Sigmoid colon (tissue), 7 donors: ENCODE results near the gene JOSD2. TPM values are rescaled to one million over a fixed set of nuclear protein-coding genes. Genes with fewer than 3 reads are reported as not detected.

ENCODE experiments used
- DNase-seq: peaks from one replicate; pipeline ENCODE4 v3.0.0-alpha.2; 2019
- H3K27ac ChIP-seq, 4 donors: fragments of 200-600 bp; sonication (generic); one replicate each; pipeline ENCODE4 v1.5.1; 2016 to 2019; ENCODE audit warnings: mild to moderate bottlenecking in 1 of 4
- H3K27me3 ChIP-seq, 3 donors: fragments of 200-600 bp; sonication (generic); one replicate each; pipeline ENCODE4 v1.5.1; 2019; ENCODE audit warnings: mild to moderate bottlenecking in 1 of 3
- H3K36me3 ChIP-seq, 4 donors: fragments of 200-600 bp; sonication (generic); one replicate each; pipeline ENCODE4 v1.5.1; 2016 to 2019
- H3K4me1 ChIP-seq, 4 donors: fragments of 200-600 bp; sonication (generic); one replicate each; pipeline ENCODE4 v1.5.1; 2017 to 2019
- H3K4me3 ChIP-seq, 4 donors: fragments of 200-600 bp; sonication (generic); one replicate each; pipeline ENCODE4 v1.5.1; 2017 to 2019; ENCODE audit warnings: mild to moderate bottlenecking in 2 of 4, moderate library complexity in 1 of 4
- H3K9me3 ChIP-seq, 4 donors: fragments of 200-600 bp in 3 of 4; sonication (generic) in 3 of 4; one replicate each; pipeline versions ENCODE4 v1.5.1 to v1.6.1; 2013 to 2019
- EP300 ChIP-seq, 4 donors: sonication (generic); formaldehyde crosslinking; IDR thresholded peaks; one replicate each; pipeline ENCODE4 v1.6.1; 2017; ENCODE audit warnings: antibody characterized with exemption in 4 of 4
- POLR2A ChIP-seq, 2 donors: fragments of 450-650 bp; IDR thresholded peaks; one replicate each; pipeline ENCODE4 v1.6.1; 2016; ENCODE audit warnings: antibody characterized with exemption in 2 of 2, mild to moderate bottlenecking in 2 of 2, moderate library complexity in 2 of 2
- POLR2AphosphoS5 ChIP-seq, 4 donors: sonication (generic); formaldehyde crosslinking; IDR thresholded peaks; one replicate each; pipeline ENCODE4 v1.6.1; 2017; ENCODE audit warnings: antibody characterized with exemption in 4 of 4
- WGBS, 2 donors: extraction: QIAGEN DNeasy Blood & Tissue Kit; methylation state at CpG; one replicate each; pipeline ENCODE4 v1.1.7; 2013; 5-methylcytosine and 5-hydroxymethylcytosine counted together
- intact Hi-C: fragments of 100-400 bp; cut with DNase I; formaldehyde crosslinking; loops from one replicate; pipeline ENCODE4 v1.15.1; 2023
- polyA plus RNA-seq, 3 donors: library from polyadenylated mRNA; stranded (reverse); fragments of 200-250 nt; gene quantifications; one replicate each; pipeline ENCODE4 v1.2.3, GENCODE V29; 2013
- total RNA-seq, 4 donors: library from RNA; depleted of rRNA; stranded (reverse); fragments of >200 nt; gene quantifications; one replicate each; pipeline ENCODE4 v1.1.0, GENCODE V29; 2016
- TF ChIP-seq, protein P1 (sequence below), 4 experiments: fragments of 450-650 bp in 3 of 4; fragments of 200-600 bp in 1 of 4; IDR thresholded peaks; one replicate each; pipeline ENCODE4 v1.5.1; 2016 to 2019; ENCODE audit warnings: antibody characterized with exemption in 4 of 4, mild to moderate bottlenecking in 3 of 4, moderate library complexity in 2 of 4
- donor health status: healthy with polysubstance abuse.
- donor health status: Bipolar disorder and iron deficiency.
- donor health status: healthy.

JOSD2 gene
- total and polyA plus RNA-seq, 7 donors, result 23.5 to 85.1 (median 47.9) TPM

- Histone ChIP-seq H3K36me3 (no peaks in the 10 kb centered on the region), H3K27me3 (peaks cover 15 to 81% (median 63%) of the 10 kb centered on the region in 3 donors), H3K4me1 (peaks cover 0 to 16% (median 12%) of the 10 kb centered on the region in 4 donors), H3K9me3 (no peaks in the 10 kb centered on the region), H3K27ac (no peak overlapping the region), H3K4me3 (no peak overlapping the region)
- DNase-seq, result no peak
- intact Hi-C loops, result no loop called here
- 76 to 87% methylated on average over 10 of the region's 10 CpGs for WGBS, 2 donors
- TF ChIP-seq, protein P1, sequence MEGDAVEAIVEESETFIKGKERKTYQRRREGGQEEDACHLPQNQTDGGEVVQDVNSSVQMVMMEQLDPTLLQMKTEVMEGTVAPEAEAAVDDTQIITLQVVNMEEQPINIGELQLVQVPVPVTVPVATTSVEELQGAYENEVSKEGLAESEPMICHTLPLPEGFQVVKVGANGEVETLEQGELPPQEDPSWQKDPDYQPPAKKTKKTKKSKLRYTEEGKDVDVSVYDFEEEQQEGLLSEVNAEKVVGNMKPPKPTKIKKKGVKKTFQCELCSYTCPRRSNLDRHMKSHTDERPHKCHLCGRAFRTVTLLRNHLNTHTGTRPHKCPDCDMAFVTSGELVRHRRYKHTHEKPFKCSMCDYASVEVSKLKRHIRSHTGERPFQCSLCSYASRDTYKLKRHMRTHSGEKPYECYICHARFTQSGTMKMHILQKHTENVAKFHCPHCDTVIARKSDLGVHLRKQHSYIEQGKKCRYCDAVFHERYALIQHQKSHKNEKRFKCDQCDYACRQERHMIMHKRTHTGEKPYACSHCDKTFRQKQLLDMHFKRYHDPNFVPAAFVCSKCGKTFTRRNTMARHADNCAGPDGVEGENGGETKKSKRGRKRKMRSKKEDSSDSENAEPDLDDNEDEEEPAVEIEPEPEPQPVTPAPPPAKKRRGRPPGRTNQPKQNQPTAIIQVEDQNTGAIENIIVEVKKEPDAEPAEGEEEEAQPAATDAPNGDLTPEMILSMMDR (IDR thresholded peaks at IDR 0.05), result no peak
- TF ChIP-seq EP300 (IDR thresholded peaks at IDR 0.05), result no peak
These were observed 43.2 kb upstream of the JOSD2 start for GRCh38 chr19:50554212-50554611.

DNA sequence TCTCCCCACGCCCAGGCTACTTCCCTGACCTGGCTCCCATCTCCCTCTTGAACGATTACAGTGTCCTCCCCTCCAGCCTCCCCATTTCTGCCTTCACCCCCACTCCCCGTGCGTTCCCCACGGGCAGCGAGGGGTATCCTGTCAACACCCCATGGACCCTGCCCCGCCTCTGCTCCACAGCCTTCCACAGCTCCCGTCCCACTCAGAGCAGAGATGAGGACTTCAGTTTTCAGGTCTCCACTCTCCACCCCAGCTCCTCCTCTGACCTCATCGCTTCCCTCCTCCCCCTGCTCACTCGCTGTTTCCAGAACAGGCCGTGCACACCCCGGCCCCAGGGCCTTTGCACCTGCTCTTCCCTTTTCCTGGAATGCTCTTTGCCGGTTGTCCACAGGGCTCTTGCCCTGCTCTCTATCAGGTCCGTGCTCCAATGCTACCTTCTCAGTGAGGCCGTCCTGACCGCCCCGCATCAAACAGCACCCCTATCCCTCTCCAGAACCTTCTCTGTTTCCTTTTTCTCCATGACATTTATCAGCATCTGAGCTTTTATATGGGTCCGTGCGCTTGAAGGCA lies 42.2 kb upstream of the JOSD2 start:
- 77 to 79% methylated on average over 19 of the region's 19 CpGs for WGBS, 2 donors
- DNase-seq, result no peak
- Histone ChIP-seq H3K9me3 (no peaks in the 10 kb centered on the region), H3K27ac (no peak overlapping the region), H3K4me3 (no peak overlapping the region), H3K4me1 (peaks cover 0 to 16% (median 12%) of the 10 kb centered on the region in 4 donors), H3K27me3 (peaks cover 15 to 91% (median 64%) of the 10 kb centered on the region in 3 donors), H3K36me3 (no peaks in the 10 kb centered on the region)
- TF ChIP-seq, protein P1 (IDR thresholded peaks at IDR 0.05), result no peak
- TF ChIP-seq POLR2AphosphoS5 (IDR thresholded peaks at IDR 0.05) (no peak), EP300 (IDR thresholded peaks at IDR 0.05) (no peak), POLR2A (IDR thresholded peaks at IDR 0.05) (no peak)
- intact Hi-C loops, result no loop called here

- Histone ChIP-seq H3K4me1 (peaks cover 0 to 16% (median 12%) of the 10 kb centered on the region in 4 donors), H3K27ac (no peak overlapping the region), H3K27me3 (peaks cover 15 to 91% (median 63%) of the 10 kb centered on the region in 3 donors), H3K9me3 (no peaks in the 10 kb centered on the region), H3K36me3 (no peaks in the 10 kb centered on the region), H3K4me3 (no peak overlapping the region)
- DNase-seq, result no peak
- intact Hi-C loops, result no loop called here
- TF ChIP-seq POLR2AphosphoS5 (IDR thresholded peaks at IDR 0.05) (no peak), EP300 (IDR thresholded peaks at IDR 0.05) (no peak), POLR2A (IDR thresholded peaks at IDR 0.05) (no peak)
- WGBS, 2 donors, result 81 to 87% methylated on average over 15 of the region's 15 CpGs
These were observed 41.5 kb upstream of the JOSD2 start for GRCh38 chr19:50552540-50552939.

DNA sequence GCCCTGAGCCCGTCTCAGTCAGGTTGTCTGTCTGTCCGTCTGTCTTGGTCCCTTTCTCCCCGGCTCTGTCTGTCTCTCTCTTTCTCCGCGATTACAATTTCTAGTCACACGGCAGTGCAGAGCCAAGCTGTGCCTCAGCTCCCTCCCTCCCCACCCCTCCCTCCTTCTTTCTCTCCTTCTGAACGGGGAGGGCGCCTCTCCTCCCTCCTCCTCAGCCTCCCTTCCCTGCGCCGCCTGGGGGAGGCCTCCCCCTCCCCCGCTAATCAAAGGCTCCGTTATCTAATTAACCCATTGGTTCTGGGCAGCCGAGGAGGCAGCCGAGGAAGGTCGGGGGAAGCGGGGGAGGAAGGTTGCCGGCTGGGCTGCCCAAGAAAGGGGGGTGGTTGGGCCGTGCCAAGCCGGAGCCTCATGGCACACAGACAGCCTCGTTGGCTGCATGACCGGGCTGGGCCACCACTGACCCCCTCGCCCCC lies 40.8 kb upstream of the JOSD2 start:
- Histone ChIP-seq H3K27me3 (peaks cover 11 to 83% (median 55%) of the 10 kb centered on the region in 3 donors), H3K36me3 (no peaks in the 10 kb centered on the region), H3K4me1 (peaks cover 0 to 15% (median 10%) of the 10 kb centered on the region in 4 donors), H3K4me3 (peak overlapping the region in 2 of 4 donors; percentile 11 to 19), H3K9me3 (no peaks in the 10 kb centered on the region), H3K27ac (no peak overlapping the region)
- TF ChIP-seq POLR2A (IDR thresholded peaks at IDR 0.05), result no peak
- no peak for TF ChIP-seq POLR2AphosphoS5 (IDR thresholded peaks at IDR 0.05)
- TF ChIP-seq, protein P1 (IDR thresholded peaks at IDR 0.05), result no peak
- 2 to 8% methylated on average over 22 of the region's 22 CpGs for WGBS, 2 donors
- DNase-seq, result no peak
- intact Hi-C loops, result no loop called here

- WGBS, 2 donors, result 9 to 14% methylated on average over 32 of the region's 32 CpGs
- Histone ChIP-seq H3K27me3 (peaks cover 10 to 77% (median 49%) of the 10 kb centered on the region in 3 donors), H3K27ac (no peak overlapping the region), H3K4me1 (peaks cover 0 to 10% (median 4%) of the 10 kb centered on the region in 4 donors), H3K4me3 (peak overlapping the region in 2 of 4 donors; percentile 11 to 19), H3K9me3 (no peaks in the 10 kb centered on the region), H3K36me3 (no peaks in the 10 kb centered on the region)
- TF ChIP-seq POLR2A (IDR thresholded peaks at IDR 0.05) (no peak), POLR2AphosphoS5 (IDR thresholded peaks at IDR 0.05) (no peak), EP300 (IDR thresholded peaks at IDR 0.05) (no peak)
- TF ChIP-seq, protein P1 (IDR thresholded peaks at IDR 0.05), result no peak
- intact Hi-C loops, result no loop called here
- no peak for DNase-seq
These were observed 40.2 kb upstream of the JOSD2 start for GRCh38 chr19:50551034-50551714.
